Astrocyte (in vitro differentiated cells and primary cell): ENCODE data around the gene TEAD1. TPM values are rescaled to one million over a fixed set of nuclear protein-coding genes. Genes with fewer than 3 reads are reported as not detected.

Experiments
- DNase-seq: peaks from one replicate; pipeline ENCODE4 v3.0.0-alpha.2; 2010; ENCODE audit warnings: low read depth
- FAIRE-seq: peaks from 2 replicates; lab custom pipeline; 2011; peaks lifted over from hg19 to GRCh38; lab: Jason Lieb, UNC
- H2AFZ ChIP-seq: 2 replicates; pipeline ENCODE4 v1.6.0; 2012; ENCODE audit warnings: low read depth, low read length, inconsistent platforms
- H3K27ac ChIP-seq: 2 replicates; pipeline ENCODE4 v1.5.1; 2011; ENCODE audit warnings: low read depth, low read length, inconsistent platforms
- H3K27me3 ChIP-seq: 2 replicates; pipeline ENCODE4 v1.6.0; 2011; ENCODE audit warnings: low read length, inconsistent platforms; ENCODE audit not compliant: insufficient read depth
- H3K36me3 ChIP-seq: 2 replicates; pipeline ENCODE4 v1.5.1; 2011; ENCODE audit warnings: low read length, inconsistent platforms; ENCODE audit not compliant: insufficient read depth
- H3K4me1 ChIP-seq: 2 replicates; pipeline ENCODE4 v1.5.1; 2011; ENCODE audit warnings: low read length, inconsistent platforms; ENCODE audit not compliant: insufficient read depth
- H3K4me2 ChIP-seq: 2 replicates; pipeline ENCODE4 v1.6.0; 2012; ENCODE audit warnings: low read length, inconsistent platforms
- H3K4me3 ChIP-seq: 2 replicates; pipeline ENCODE4 v1.5.1; 2011; ENCODE audit warnings: low read depth, mild to moderate bottlenecking, low read length, inconsistent platforms; ENCODE audit not compliant: insufficient read depth
- H3K79me2 ChIP-seq: 2 replicates; pipeline ENCODE4 v1.6.0; 2012; ENCODE audit warnings: mild to moderate bottlenecking, low read length, inconsistent platforms; ENCODE audit not compliant: insufficient read depth
- H3K9ac ChIP-seq: 2 replicates; pipeline ENCODE4 v1.6.0; 2012; ENCODE audit warnings: mild to moderate bottlenecking, low read length, inconsistent platforms
- H3K9me3 ChIP-seq: 2 replicates; pipeline ENCODE4 v1.5.1; 2012; ENCODE audit warnings: low read depth, mild to moderate bottlenecking, low read length, inconsistent platforms; ENCODE audit not compliant: insufficient read depth
- H4K20me1 ChIP-seq: 2 replicates; pipeline ENCODE4 v1.6.0; 2012; ENCODE audit warnings: low read length, inconsistent platforms; ENCODE audit not compliant: insufficient read depth
- H3K27ac Mint-ChIP-seq: one replicate; pipeline ENCODE4 v1.8.0; 2021; ENCODE audit warnings: mild to moderate bottlenecking, mixed read lengths; ENCODE audit not compliant: unreplicated experiment
- H3K27me3 Mint-ChIP-seq: one replicate; pipeline ENCODE4 v1.8.0; 2021; ENCODE audit warnings: low read depth, mixed read lengths; ENCODE audit not compliant: unreplicated experiment
- H3K36me3 Mint-ChIP-seq: one replicate; pipeline ENCODE4 v1.8.0; 2021; ENCODE audit warnings: low read depth, mixed read lengths; ENCODE audit not compliant: unreplicated experiment
- H3K4me1 Mint-ChIP-seq: one replicate; pipeline ENCODE4 v1.8.0; 2021; ENCODE audit warnings: low read depth, mixed read lengths; ENCODE audit not compliant: unreplicated experiment
- H3K4me3 Mint-ChIP-seq: one replicate; pipeline ENCODE4 v1.8.0; 2021; ENCODE audit warnings: mild to moderate bottlenecking, moderate library complexity, mixed read lengths; ENCODE audit not compliant: unreplicated experiment
- H3K9me3 Mint-ChIP-seq: one replicate; pipeline ENCODE4 v1.8.0; 2021; ENCODE audit warnings: mild to moderate bottlenecking, mixed read lengths; ENCODE audit not compliant: unreplicated experiment
- EZH2 ChIP-seq: IDR thresholded peaks from 2 replicates; pipeline ENCODE4 v1.6.1; 2012; ENCODE audit warnings: mild to moderate bottlenecking, low read length, inconsistent platforms; ENCODE audit not compliant: insufficient read depth
- total RNA-seq: library from RNA; stranded (reverse); gene quantifications from 2 replicates; pipeline ENCODE4 v1.2.1, GENCODE V29; 2021
- TF ChIP-seq, protein P1 (sequence below): IDR thresholded peaks from 2 replicates; pipeline ENCODE4 v1.5.1; 2011; ENCODE audit warnings: low read depth, mild to moderate bottlenecking, inconsistent platforms, low read length, moderate library complexity; ENCODE audit not compliant: insufficient read depth

Gene TEAD1
- total RNA-seq, 1 donor from 2014 or later: 149 TPM

DNA sequence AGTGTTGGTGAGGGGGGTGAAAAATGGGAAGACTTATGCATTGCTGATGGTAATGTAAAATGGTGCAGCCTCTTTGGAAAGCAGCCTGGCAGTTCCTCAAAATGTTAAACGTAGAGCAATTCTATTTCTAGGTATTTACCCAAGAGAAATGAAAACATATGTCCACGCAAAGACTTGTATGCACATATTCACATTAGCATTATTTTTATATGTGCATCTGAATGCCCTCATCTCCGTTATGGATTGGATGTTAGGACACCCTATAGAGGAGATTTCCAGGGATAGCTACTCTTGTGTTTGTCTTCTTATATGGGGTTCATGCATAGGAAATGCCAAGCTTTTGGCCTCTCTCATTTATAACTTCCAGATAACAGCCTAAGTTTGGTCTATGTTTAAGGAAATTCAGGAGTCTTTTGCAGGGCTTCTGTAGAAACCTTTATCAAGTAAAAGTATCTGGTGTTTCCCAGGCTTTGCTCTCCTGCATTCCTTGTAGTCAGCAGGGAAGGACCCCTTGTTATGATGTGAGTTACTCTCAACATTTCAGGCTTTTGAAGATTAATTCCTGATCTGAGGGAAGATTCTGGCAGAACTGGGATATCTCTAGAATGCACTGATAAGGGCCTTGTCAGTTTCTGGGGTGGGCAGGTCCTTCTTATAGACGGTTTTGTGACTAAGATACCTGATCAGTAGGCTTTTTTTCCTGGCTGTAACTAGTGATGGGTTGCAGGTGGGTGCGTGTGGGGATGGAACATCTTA is 116.8 kb downstream of the TEAD1 start:
- Histone ChIP-seq H3K27ac (no peak overlapping the region), H2AFZ (no peak overlapping the region), H3K4me1 (peaks cover 46% of the 10 kb centered on the region), H3K36me3 (peaks cover 10% of the 10 kb centered on the region), H3K79me2 (peaks cover 86% of the 10 kb centered on the region), H3K27me3 (no peaks in the 10 kb centered on the region), H4K20me1 (peaks cover 36% of the 10 kb centered on the region), H3K4me3 (no peak overlapping the region), H3K4me2 (no peak overlapping the region), H3K9me3 (no peaks in the 10 kb centered on the region), H3K9ac (no peak overlapping the region)
- no peak for DNase-seq
- H3K9me3 Mint-ChIP-seq: no peaks in the 10 kb centered on the region
- H3K27me3 Mint-ChIP-seq: no peaks in the 10 kb centered on the region
- no peak overlapping the region for H3K27ac Mint-ChIP-seq
- no peak for FAIRE-seq
- TF ChIP-seq, protein P1, sequence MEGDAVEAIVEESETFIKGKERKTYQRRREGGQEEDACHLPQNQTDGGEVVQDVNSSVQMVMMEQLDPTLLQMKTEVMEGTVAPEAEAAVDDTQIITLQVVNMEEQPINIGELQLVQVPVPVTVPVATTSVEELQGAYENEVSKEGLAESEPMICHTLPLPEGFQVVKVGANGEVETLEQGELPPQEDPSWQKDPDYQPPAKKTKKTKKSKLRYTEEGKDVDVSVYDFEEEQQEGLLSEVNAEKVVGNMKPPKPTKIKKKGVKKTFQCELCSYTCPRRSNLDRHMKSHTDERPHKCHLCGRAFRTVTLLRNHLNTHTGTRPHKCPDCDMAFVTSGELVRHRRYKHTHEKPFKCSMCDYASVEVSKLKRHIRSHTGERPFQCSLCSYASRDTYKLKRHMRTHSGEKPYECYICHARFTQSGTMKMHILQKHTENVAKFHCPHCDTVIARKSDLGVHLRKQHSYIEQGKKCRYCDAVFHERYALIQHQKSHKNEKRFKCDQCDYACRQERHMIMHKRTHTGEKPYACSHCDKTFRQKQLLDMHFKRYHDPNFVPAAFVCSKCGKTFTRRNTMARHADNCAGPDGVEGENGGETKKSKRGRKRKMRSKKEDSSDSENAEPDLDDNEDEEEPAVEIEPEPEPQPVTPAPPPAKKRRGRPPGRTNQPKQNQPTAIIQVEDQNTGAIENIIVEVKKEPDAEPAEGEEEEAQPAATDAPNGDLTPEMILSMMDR: no peak
- TF ChIP-seq EZH2: no peak
- H3K4me1 Mint-ChIP-seq: peaks cover 44% of the 10 kb centered on the region
- H3K4me3 Mint-ChIP-seq: no peak overlapping the region
- H3K36me3 Mint-ChIP-seq: peaks cover 7% of the 10 kb centered on the region

DNA sequence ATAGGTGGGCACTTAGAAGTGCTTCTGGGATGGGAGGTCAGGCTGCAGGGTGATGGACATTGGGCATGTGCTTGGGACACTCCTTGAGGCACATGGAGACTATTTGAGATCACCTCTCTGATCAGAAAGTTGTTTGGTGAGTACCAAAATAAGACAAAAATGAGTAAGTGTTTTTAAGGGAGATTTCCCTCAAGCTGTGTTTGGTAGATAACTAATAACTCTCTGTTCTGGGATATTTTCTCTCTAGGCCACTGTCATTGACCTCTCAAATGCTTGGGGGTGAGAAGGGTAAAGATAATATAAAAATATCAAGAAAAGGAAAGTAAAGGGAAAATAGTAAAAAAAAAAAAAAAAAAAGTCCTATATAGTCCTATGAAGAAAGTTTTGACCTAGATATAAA is 117.8 kb downstream of the TEAD1 start:
- no peak overlapping the region for H3K27ac Mint-ChIP-seq
- H3K27me3 ChIP-seq: no peaks in the 10 kb centered on the region
- peaks cover 42% of the 10 kb centered on the region for H3K4me1 ChIP-seq
- H3K36me3 Mint-ChIP-seq: peaks cover 7% of the 10 kb centered on the region
- H3K79me2 ChIP-seq: peaks cover 81% of the 10 kb centered on the region
- peaks cover 28% of the 10 kb centered on the region for H4K20me1 ChIP-seq
- no peak overlapping the region for H3K4me3 Mint-ChIP-seq
- no peaks in the 10 kb centered on the region for H3K27me3 Mint-ChIP-seq
- TF ChIP-seq, protein P1: no peak
- no peak for TF ChIP-seq EZH2
- no peak overlapping the region for H2AFZ ChIP-seq
- H3K4me2 ChIP-seq: no peak overlapping the region
- no peak overlapping the region for H3K27ac ChIP-seq
- H3K4me3 ChIP-seq: no peak overlapping the region
- no peak for DNase-seq
- no peaks in the 10 kb centered on the region for H3K9me3 ChIP-seq
- peaks cover 39% of the 10 kb centered on the region for H3K4me1 Mint-ChIP-seq
- FAIRE-seq: no peak
- peaks cover 10% of the 10 kb centered on the region for H3K36me3 ChIP-seq
- H3K9me3 Mint-ChIP-seq: no peaks in the 10 kb centered on the region
- H3K9ac ChIP-seq: no peak overlapping the region

DNA sequence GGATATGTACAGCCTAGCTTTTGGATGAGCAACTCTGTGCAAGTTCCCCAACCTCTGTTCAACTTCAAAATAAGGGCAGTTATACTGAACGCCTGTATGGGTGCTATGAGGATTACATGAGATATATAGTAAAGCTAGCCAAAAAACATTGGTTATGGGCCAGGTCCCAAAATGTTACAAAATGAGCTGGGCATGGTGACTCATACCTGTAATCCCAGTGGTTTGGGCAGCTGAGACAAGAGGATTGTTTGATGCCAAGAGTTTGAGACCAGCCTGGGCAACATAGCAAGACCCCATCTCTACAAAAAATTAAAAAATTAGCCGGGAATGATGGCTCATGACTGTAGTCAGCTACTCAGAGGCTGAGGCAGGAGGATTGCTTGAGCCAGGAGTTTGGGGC is 118.4 kb downstream of the TEAD1 start:
- Histone ChIP-seq H3K36me3 (peaks cover 10% of the 10 kb centered on the region), H3K79me2 (peaks cover 82% of the 10 kb centered on the region), H3K4me3 (no peak overlapping the region), H3K4me2 (no peak overlapping the region), H3K9ac (no peak overlapping the region), H3K9me3 (no peaks in the 10 kb centered on the region), H3K4me1 (peaks cover 36% of the 10 kb centered on the region), H3K27ac (no peak overlapping the region), H2AFZ (no peak overlapping the region), H3K27me3 (no peaks in the 10 kb centered on the region), H4K20me1 (peaks cover 24% of the 10 kb centered on the region)
- TF ChIP-seq, protein P1: no peak
- TF ChIP-seq EZH2: no peak
- Mint-ChIP-seq H3K4me1 (peaks cover 35% of the 10 kb centered on the region), H3K4me3 (no peak overlapping the region), H3K9me3 (no peaks in the 10 kb centered on the region), H3K27ac (no peak overlapping the region), H3K27me3 (no peaks in the 10 kb centered on the region), H3K36me3 (peaks cover 7% of the 10 kb centered on the region)
- DNase-seq: peak; percentile 68
- FAIRE-seq: no peak
